HG03095 (cell line): ENCODE data around the gene LINGO1.

Experiments used
- ATAC-seq: cut with Tn5 transposase; IDR thresholded peaks from one replicate; pipeline ENCODE4 v1.9.1; 2021; ENCODE audit warnings: moderate library complexity; ENCODE audit not compliant: unreplicated experiment

Gene LINGO1

DNA sequence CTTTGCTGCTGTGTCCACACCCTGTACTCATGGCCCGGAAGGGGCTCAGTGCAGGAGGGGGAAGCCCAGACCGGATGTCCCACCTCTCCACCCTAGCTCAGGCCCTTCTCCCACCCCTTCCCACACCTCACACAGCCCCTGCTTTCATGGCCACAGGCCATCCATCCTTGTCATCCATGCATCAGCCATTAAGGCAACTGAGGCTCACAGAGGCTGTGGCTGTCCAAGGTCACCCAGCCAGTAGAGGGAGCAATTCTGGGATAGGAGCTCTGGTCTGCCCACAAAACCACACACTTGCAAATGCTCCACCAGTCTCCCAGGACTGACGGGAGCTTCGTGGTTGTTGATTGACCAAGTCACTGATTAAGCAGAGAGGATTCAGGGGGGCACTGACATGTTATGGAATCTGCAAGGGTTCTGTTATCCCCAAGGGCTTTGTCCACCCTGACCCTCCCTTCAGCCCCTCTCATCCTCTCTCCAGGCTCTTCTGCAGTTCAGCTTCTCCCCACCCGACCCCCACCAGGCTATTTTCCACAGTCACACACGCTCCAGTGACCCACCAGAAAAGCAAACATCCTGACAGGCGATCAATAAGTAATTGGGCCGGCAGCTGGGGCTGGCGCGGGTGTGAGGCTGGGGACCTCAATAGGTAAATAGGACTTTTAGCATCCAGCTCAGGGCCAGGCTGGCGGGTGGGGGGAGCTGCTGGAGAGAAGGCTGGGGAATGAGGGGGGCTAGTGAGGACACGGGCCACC is 15.1 kb downstream of the LINGO1 start:
- ATAC-seq: no peak

DNA sequence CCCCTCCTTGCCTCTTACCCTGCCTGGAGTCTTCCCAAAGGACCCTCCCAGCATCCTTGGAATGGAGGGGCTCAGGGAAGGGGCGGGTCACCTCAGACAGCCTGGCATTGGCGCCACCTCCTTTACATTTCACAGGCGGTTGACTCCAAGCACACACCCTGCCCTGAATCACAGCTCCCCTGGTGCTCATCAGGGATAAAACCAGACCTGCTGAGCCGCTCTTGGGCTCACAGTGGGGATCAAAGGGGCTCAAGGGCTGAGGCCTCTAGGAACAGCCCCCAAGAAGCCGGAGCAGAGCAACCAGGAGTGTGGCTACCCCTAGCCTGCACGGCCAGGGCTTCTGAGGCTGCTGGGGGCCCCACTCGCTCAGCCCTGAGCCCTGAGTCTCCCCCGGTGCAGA is 16.6 kb downstream of the LINGO1 start:
- ATAC-seq: no peak

DNA sequence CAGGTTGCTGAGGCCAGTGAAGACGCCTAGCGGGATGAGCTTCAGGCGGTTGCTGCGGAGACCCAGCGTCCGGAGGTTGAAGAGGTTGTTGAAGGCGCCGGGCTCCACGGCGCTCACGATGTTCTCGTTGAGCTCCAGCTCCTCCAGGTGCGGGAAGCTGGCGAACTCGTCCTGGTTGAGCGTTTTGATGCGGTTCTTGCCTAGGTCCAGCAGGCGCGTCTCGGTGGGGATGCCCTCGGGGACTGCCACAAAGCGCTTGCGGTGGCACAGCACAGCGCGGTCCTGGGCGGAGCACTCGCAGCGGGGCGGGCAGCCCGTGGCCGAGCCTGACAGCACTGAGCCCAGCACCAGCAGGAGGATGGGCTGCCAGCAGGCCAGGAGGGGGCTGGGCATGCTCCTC is 17.2 kb downstream of the LINGO1 start:
- no peak for ATAC-seq

DNA sequence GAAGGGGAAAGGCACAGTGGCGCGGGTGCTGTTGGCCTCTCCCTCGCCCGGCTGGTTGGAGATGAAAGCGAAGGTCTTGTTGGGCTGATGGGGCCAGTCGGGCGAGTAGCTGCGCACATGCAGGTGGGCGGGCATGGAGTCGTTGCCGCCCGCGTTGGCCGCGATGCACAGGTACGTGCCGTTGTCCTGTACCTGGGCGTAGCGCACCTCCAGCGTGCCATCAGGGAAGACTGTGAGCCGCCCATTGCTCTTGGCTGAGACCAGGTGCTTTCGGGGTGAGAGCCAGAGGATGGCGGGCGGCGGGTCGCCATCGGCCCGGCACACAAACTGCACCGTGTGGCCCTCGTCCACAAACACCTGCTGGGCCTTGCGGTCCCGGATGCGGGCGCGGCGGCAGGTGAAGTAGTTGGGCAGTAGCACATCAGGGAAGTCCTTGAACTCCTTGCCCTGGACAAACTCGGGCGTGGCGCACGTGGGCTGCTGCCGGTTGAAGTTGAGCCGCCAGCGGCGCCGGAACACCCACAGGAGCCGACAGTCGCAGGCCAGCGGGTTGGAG is 18.4 kb downstream of the LINGO1 start:
- ATAC-seq: no peak

DNA sequence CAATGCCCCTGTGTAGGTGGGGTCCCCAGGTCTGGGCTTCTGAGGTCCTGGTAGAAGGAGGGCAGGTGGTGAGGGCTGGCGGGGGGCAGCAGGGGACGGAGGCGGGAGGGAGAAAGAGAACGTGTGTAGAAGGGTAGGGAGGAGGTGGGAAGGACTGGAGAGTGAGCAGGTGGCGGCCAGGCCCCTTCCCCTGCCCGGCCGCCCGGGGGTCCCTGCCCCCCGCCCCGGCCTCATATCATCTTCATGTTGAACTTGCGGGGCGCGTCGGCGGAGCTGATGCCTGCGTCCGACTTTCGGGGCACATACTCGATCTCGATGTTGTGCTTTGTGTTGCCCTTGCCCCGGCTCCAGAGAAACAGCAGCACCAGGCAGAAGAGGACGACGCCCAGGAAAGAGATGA is 18.9 kb downstream of the LINGO1 start:
- ATAC-seq: no peak

DNA sequence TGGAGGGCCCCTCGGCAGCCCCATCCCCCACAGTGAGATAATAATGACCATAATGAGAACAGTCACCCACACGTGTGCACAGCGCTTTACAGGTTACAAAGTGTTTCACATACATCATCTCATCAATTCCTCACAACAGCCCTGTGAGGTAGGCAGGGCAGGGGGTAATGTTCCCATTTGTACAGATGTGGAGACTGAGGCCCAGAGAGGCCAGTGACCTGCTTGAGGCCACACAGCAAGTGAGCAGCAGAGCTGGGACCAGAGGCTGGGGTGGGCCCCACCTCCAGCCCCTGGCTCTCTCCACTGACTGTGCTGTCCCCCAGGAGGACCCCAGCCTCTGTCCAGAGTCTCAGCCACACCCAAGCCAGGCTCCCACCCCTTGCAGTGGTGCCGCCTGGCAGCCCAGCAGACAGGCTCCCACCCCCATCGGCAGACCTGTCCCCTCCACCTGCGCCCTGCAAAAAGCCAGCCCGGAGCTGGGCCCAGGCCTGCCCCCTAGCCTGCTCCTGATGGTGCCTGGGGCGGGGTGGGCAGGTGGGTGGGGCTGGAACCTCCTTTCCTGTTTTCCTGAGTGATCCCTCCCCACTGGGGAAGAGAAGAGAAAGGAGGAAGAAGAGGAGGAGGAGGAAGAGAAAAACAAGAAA is 19.6 kb downstream of the LINGO1 start:
- no peak for ATAC-seq

DNA sequence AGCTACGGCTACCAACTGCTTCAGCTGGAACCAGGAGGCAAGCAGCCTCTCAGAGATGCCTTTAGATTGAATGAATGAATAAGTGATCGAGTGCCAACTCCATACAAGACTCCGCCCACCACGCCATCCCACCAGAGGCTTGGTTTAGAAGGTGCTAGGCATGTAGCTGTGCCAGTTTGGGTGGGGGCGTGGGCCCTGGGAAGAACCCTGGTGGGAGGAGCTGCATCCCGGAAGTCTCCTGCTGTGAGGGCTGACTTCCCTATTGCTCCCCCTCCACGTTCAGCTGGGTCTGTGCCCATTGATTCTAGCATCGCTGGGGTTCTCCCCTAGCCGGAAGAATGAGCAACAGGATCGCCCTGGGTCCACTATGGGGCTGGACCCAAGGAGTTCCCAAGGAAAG is 20.9 kb downstream of the LINGO1 start:
- ATAC-seq: no peak

DNA sequence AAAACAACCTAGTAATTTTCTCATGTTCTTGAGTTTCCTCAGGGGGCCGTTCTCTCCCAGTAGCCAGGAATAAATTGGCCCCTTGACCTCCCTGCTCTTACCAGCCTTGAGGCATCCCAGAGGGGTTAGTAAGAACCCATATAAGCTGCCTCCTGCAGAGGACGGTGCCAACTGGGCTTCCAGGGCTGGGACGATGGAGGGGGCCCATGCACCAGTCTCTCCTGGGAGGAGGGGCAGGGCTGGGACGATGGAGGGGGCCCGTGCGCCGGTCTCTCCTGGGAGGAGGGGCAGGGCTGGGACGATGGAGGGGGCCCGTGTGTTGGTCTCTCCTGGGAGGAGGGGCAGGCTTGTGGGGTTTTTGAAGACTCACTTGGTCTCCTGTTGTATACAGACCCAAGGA is 22.0 kb downstream of the LINGO1 start:
- ATAC-seq: no peak

DNA sequence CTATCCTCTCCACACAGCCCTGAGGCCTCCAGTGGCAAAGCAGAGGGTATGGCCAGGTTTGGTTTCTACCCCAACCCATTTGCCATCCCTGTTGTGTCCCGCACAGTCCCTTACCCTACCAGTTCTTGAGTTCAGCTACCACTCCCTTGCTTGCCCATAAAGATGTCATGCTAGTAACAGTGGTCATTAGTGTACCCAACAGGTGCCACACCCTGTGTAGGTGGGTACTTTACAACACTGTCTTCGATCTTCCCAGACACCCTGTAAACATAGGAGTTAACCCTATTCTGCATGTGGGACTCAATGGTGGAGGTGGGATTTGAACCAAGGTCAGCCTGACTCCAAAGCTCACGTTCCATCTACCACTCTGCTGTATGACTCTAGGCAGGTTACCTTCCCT is 23.2 kb downstream of the LINGO1 start:
- ATAC-seq: no peak

DNA sequence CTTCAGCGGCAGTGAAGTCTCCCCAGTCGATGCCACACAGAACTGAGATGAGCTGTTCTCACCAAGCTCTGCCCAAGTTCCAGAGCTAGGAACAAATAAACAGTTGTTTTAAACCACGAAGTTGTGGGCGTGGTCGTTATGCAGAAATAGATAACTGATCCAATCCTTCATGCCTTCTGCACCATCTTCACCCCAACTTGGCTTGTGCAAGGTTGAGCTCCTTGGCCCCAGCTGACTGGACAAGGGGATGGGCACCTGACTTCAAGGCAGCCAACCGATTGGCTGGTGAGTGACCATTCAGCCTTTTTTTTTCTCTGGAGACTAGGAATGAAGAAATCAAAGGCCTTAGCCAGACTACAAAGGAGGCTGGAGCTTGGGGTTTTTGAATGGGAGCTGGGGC is 23.9 kb downstream of the LINGO1 start:
- ATAC-seq: no peak

DNA sequence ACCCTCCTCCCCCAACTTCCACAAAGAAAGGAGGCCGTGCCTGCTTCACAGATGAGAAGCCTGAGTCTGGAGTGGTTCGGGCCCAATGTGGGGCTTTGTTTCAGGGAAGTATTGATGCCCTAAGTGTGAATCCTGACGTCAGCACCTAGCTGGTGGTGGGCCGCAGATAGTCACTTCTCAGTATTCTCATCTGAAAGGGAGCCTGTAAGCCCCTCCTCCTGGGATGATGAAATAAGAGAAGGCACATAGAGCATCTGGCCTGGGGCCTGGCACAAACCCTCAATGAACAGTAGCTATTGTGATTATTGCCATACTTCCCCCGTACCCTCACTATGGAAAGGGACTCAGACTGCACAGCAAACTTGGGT is 24.8 kb downstream of the LINGO1 start:
- ATAC-seq: no peak

DNA sequence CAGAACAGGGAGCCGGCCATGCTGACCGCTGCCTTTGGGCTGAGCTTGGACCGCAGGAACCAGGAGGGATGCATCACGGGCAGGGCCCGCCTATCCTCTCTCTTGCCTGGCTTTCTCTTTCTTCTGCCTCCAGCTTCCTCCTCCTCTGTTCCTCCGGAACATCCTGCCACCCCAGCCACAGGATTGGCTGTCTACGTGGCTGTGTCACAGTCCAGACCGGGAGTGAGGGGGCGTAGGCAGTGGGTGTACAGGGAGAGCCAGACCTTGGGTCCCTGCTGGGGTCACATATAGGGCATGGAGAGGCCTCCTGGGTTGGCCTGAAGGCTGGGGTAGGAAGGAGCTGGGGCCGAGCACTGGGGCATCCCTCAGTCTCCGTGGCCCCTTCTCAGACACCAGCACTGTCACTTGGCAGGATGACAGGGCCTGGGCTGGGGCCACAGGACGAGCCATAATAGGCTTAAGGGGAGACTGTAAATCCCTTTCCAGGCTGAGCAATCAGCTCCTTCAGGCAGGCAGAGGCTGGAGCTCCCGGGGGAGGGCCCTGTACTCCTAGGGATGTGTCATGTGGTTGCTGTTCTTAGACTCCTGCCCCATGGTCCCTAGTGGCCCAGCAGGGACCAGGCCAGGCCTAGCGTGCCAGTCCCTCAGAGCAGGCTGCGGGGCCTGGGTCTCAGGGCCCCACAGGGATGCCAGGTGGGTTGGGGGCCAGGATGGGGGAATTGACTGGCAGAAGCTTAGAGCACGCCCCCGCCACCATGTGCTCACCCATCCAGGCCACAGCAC is 25.4 kb downstream of the LINGO1 start:
- no peak for ATAC-seq

DNA sequence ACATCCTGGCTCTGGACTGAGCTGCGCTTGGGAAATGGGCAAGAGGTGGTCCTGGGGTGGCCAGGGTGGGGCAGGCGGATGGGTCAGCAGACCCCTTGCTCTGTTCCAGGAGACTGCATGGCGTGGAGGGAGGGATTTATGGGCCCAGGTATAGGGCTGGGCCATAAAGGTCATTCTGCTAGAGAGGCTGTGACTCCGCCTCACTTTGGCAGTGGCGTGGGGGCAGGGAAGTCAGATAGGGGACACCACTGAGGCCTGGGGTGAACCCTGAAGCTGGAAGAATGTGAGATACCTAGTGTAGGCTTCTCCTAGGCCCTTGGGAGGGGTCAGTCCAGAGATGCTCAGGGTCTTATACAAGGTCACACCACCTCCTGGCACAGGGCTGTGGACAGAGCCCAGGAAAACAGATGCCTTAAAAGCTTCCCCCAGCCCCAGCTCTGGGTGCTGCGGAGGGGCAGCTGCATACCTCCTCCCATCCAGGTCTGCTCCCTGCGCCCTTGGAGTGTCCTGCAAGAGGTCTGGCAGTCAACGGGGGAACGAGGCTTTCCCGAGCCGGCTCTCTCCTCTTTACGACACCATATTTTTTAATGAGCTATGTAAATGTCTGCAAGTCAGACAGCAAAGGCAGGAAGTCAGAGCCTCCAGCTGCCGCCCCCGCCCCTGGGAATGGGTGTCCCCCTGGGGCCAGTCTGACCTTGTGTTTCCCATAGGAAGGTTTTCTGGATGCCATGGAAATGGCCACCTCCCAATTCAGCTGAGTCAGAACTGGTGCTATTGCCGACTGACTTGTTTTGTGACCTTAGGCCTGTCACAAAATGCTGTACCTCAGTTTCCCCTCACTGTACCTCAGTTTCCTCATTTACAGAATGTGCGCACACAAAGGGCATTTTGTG is 26.3 kb downstream of the LINGO1 start:
- no peak for ATAC-seq

DNA sequence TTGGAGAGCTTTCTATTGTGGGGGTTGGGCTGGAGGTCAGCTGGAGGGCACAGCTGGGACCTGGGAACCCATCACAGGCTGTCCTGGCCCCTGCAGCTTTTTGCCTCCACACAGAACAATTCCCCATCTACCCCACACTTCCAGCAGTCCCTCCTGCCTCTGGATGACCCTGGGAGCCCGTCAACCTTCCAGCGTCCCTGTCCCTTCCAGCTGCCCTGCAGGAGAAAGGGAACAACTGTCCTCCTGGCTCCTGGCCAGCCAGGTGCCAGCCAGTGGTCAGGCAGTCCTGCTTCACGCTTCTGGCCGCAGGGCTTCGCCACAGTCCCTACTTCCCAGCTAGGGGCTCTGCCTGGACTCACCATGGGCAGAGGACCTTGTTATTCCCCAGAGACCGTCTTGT is 27.2 kb downstream of the LINGO1 start:
- no peak for ATAC-seq

DNA sequence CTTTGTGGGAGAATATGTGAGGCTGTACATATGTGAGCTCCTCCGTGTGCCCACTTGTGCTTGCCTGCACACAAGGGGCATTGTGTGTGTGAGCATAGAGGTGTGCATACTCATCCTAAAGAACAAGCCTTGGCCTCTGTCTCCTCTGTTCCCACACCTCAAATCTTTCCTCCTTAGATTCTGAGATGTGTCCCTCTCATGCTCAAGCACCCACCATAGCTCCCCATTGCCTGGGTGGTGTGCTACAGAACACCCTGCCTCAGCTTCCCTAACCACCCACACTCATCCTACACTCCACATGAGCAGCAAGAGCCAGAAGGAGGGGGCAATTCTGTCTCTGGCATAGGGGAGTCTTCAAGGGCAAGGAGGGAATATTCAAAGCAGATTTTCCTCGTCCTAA is 27.7 kb downstream of the LINGO1 start:
- no peak for ATAC-seq

DNA sequence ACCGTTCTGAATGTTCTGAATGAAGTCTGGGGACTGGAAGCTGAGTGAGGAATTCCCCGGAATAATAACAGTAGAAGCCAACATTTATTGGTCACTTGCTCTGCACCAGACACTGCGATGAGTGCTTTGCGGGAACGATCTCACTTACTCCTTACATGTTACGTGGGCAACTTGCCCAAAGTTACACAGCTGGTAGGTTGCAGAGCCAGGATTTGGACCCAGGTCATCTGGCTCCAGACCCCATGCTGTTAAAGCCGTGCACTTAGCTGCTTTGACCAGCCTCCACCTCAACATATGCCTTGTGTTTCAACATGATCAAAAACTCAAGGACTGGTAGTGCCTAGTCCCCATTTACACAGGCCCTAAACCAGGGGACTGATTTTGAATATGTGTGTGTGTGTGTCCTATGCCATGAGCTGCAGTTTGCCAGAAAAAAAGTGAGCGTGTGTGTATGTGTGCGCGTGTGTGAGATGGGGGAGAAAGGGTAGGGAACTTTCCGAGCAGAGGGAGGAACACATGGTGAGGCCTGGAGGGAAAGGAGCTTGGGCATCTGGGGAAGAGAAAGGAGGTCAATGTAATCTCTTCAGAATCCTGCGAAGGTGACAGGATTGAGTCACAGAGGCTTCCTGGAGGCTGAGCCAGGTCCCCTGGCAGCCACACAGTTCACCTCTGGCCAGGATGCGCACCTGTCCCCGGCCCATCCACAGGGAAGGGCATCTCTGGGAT is 28.9 kb downstream of the LINGO1 start:
- ATAC-seq: no peak

DNA sequence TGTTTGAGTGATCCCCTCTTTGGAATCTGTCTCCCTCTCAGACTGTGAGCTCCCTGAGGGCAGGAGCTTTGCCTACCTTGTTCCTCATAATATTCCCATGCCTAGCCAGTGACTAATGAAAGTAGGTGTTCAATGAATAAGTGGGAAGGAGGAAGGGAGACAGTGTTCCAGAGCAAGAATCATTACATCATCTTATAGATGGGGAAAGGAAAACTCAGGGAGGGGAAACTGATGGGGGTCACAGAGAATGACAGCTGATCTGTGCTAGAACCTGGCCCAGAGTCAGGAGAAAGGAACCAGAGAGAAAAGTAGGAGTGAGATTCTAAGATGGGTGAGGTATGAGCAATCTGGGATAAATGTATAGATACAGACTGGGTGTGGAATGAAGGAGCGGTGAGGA is 29.9 kb downstream of the LINGO1 start:
- no peak for ATAC-seq

DNA sequence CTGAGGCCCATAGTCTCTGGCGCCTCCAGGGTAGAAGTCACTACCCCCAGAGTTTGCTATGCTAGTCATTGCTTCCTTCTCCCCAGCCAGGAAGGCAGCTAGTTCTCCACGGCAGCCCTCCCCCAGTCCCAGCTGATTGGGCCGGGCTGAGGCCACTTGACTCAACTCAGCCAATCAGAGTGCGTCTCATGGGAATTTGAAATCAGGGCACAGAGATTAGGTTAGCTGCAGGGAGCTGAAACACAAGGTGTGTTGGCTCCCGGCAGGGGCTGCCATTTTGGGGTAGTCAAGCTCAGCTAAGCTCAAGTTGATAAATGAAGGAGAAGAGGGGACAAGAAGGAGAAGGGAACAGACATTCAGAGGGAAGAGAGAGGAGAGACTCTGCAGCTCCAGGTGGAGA is 32.8 kb downstream of the LINGO1 start:
- no peak for ATAC-seq

DNA sequence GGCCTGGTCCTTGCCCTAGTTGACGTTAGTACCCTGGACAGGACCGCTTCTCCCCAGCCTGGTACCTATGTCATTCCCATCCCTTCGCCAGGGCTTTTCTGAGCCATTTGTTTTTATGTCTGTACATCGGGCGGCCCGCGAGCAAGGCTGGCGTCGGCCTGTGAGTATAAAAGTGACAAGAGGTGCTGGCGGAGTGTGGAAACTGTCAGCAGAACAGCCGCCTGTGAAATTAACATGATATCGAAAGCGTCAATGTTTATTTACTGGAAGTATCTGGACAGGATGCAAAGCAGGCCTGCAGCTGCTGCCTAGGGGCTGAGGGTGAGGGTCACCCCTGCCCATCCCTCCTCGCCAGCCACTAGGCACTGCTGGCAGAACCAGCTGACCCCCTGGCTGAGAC is 33.4 kb downstream of the LINGO1 start:
- ATAC-seq: no peak

DNA sequence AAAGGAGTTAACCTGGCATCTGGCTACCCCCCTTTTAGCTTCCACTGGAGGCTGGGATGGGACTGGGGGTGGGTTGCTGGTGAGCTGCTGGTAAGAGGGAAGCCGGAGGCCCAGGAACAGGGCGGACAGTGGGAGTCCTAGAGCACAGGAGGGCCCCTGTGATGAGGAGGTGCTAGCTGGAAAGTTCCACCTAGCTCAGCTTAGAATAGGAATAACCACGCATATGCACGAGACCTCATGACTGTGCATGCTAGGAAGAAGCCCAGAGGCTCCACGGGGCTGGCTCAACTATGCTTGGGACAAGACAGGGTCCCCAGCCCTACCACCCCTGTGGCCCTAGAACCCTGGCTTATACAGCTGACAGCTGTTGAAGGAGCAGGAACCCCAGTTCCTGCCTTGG is 34.1 kb downstream of the LINGO1 start:
- no peak for ATAC-seq
